ENCODE data around the gene KRTCAP2. TPM values are rescaled to one million over a fixed set of nuclear protein-coding genes. Genes with fewer than 3 reads are reported as not detected.

KRTCAP2 gene
- total RNA-seq, 2 donors from 2014 or later = 140 to 172 TPM

DNA sequence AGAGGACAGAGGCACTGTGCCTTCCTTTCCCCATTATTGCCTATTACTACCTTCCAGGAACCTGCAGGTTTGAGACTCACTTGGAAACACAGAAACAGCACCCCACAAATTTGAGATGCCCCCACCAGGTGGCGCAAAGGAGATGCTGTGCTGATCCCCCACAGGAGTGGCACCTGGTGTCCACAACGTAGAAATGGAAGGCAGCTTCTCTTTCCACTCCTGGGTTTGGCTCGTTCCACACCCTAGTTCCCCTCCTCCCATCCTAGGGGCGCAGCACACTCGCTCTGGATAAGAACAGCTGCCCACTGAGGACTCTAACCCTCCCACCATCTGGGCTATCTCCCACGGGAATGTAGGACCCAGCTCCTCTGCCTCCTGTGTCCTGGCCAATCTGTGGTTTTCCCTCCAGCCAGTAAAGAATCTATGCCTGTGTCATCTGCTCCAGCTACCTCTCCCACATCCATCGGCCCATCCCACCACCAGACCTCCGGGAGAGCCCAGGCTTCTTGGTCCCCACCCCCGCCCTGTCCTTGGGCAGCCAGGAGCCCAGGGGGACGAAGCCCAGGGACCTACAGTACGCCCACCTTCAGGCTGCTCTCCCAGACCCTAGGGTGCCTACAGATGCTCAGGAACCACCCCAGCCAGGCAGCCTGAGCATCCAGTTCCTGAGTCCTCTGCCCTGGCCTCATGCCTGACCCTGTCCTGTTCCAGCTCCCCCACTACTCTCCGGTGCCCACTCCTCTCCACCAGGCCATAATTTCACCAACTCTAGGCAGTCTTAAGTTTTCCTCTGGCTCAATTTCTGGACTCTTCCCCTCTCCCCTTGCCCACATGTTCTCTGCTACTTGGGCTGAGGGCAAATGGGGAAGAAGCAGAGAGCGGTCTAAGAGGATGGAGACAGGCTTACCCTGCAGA, 34.0 kb upstream of the KRTCAP2 start:
- intact Hi-C loops (cut with DNase I) = no loop called here
- H3K4me3 ChIP-seq = no peak overlapping the region
- DNase-seq = peak; percentile 94
- peak overlapping the region; percentile 91 for H3K27ac ChIP-seq
- H3K27me3 ChIP-seq = no peaks in the 10 kb centered on the region
- H3K9ac ChIP-seq (ENCODE audit: low read depth in 2 of 2, low read length in 2 of 2) = peak overlapping the region; percentile 38 to 97
- TF ChIP-seq, protein P1, sequence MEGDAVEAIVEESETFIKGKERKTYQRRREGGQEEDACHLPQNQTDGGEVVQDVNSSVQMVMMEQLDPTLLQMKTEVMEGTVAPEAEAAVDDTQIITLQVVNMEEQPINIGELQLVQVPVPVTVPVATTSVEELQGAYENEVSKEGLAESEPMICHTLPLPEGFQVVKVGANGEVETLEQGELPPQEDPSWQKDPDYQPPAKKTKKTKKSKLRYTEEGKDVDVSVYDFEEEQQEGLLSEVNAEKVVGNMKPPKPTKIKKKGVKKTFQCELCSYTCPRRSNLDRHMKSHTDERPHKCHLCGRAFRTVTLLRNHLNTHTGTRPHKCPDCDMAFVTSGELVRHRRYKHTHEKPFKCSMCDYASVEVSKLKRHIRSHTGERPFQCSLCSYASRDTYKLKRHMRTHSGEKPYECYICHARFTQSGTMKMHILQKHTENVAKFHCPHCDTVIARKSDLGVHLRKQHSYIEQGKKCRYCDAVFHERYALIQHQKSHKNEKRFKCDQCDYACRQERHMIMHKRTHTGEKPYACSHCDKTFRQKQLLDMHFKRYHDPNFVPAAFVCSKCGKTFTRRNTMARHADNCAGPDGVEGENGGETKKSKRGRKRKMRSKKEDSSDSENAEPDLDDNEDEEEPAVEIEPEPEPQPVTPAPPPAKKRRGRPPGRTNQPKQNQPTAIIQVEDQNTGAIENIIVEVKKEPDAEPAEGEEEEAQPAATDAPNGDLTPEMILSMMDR (IDR thresholded peaks at IDR 0.05) = peak; percentile 86
- no peaks in the 10 kb centered on the region for H3K9me3 ChIP-seq
- no peaks in the 10 kb centered on the region for H3K36me3 ChIP-seq
- H3K4me1 ChIP-seq = peaks cover 13% of the 10 kb centered on the region

DNA sequence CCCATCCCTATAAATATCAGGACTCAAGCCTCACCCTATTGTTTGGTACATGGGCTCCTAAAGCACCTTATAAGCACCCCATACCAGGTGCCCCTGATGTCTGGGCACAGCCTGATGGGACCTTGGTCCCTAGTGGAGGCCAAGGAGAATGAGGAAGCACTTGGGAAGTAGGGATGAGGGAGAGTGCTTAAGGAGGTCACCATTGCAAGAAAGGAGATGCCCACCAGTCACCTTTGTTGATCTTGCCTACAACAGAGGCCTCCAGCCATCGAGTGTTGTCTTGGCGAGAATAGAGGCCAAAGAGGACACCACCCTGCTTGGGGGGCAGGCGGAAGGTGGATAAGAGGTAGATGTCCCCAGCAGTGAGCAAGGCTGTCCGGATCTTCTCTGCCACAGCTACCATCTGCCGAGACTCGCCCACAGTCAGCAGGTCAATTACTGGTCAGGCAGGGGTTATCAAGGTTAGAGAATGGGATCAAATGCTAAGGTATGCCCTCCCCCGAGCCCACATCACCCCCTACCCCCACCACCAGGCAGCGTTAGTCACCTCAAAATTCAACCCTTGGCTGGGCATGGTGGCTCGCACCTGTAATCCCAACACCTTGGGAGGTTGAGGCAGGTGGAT, 33.0 kb upstream of the KRTCAP2 start:
- Histone ChIP-seq H3K4me1 (peaks cover 13% of the 10 kb centered on the region), H3K27me3 (no peaks in the 10 kb centered on the region), H3K9me3 (no peaks in the 10 kb centered on the region), H3K9ac (ENCODE audit: low read depth in 2 of 2, low read length in 2 of 2) (no peak overlapping the region), H3K36me3 (no peaks in the 10 kb centered on the region), H3K4me3 (no peak overlapping the region), H3K27ac (no peak overlapping the region)
- DNase-seq = no peak
- intact Hi-C loops (cut with DNase I) = no loop called here
- TF ChIP-seq, protein P1 (IDR thresholded peaks at IDR 0.05) = no peak

DNA sequence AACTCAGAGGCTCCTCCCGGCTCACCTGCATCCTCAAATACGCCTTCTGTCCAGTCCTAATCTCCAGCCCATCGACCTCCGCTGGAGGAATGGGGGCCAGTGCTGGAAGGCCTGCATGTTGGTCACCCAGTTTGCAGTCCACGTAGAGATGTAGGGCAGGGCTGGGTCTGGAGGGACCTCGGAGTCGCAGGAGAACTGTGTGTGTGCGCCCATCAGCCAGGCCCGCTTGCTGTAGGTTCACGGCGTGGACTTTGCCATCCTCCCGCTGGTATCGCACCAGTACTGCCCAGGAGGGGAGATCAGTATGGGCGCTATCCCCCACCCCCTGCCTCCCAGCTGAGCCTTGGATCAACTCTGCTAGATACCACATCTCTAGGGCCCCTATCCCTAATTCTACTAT, 31.9 kb upstream of the KRTCAP2 start:
- Histone ChIP-seq H3K9ac (ENCODE audit: low read depth in 2 of 2, low read length in 2 of 2) (no peak overlapping the region), H3K9me3 (no peaks in the 10 kb centered on the region), H3K4me1 (peaks cover 13% of the 10 kb centered on the region), H3K4me3 (no peak overlapping the region), H3K27me3 (no peaks in the 10 kb centered on the region), H3K27ac (no peak overlapping the region), H3K36me3 (no peaks in the 10 kb centered on the region)
- TF ChIP-seq, protein P1 (IDR thresholded peaks at IDR 0.05) = no peak
- intact Hi-C loops (cut with DNase I) = no loop called here
- no peak for DNase-seq

DNA sequence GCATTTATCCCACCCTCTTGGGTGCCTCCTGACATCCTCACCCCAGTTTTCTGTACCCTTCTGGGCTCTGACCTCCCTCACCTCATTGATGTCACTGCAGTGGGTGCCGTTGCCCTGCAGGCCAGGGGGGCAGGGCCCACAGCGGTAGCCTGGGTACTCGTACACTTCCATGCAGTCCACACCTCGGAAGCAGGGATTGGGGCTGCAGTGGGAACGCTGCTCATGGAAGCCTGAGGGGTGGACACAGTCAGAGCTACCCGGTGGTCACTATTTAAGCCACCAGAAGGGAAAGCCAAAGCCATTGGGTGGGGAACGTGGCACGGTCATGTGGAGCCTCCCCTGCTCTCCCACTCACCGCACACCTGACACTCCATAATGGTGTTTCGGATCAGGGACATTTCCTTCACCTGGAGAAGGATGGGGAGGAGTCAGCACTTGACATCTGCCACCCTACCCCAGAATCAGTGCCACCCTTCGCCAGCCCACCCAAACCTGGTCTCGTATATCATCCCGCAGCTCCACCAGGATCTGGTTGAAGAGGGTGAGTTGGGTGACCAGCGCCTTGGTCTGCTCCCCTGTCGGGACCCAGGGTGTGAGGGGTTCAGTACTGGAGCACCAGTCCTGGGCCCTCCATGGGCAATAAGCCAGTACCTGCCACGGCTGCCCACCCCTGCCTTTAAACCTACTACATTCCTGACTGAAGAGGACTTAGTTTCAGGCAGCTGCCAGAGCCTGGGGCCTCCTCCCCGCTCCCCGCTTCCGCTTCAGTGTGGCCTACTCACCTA, 29.8 kb upstream of the KRTCAP2 start:
- Histone ChIP-seq H3K4me3 (no peak overlapping the region), H3K36me3 (no peaks in the 10 kb centered on the region), H3K27ac (no peak overlapping the region), H3K9ac (ENCODE audit: low read depth in 2 of 2, low read length in 2 of 2) (no peak overlapping the region), H3K27me3 (no peaks in the 10 kb centered on the region), H3K9me3 (no peaks in the 10 kb centered on the region), H3K4me1 (peaks cover 7% of the 10 kb centered on the region)
- intact Hi-C loops (cut with DNase I) = no loop called here
- DNase-seq = no peak
- TF ChIP-seq, protein P1 (IDR thresholded peaks at IDR 0.05) = no peak

DNA sequence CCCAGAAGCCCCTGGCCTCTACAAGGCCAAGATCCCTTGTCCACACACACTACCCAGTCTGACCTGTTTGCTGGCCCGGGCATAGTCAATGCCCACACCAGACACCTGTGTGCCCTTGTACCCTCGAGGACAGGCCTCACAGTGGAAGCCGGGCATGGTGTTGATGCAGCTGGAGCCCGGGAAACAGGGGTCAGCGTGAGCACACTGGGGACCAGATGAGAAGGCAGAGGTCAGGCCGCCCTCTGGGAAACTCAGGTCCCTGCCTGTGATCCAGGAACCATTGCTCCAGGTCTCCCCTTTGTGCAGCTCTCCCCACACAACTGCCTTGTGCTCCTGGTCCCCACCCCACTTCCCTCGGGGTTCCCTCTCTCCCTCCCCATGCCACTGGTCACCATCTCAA, 29.1 kb upstream of the KRTCAP2 start:
- no peak overlapping the region for H3K9ac ChIP-seq (ENCODE audit: low read depth in 2 of 2, low read length in 2 of 2)
- H3K27ac ChIP-seq = no peak overlapping the region
- TF ChIP-seq, protein P1 (IDR thresholded peaks at IDR 0.05) = no peak
- no peak overlapping the region for H3K4me3 ChIP-seq
- peaks cover 4% of the 10 kb centered on the region for H3K4me1 ChIP-seq
- no peaks in the 10 kb centered on the region for H3K9me3 ChIP-seq
- H3K27me3 ChIP-seq = no peaks in the 10 kb centered on the region
- intact Hi-C loops (cut with DNase I) = no loop called here
- DNase-seq = no peak
- H3K36me3 ChIP-seq = no peaks in the 10 kb centered on the region
